H54 (cell line): ENCODE measurements around the gene SEMA4G.

Experiments
- DNase-seq: peaks from one replicate; pipeline ENCODE4 v3.0.0; 2011; ENCODE audit warnings: low spot score, mixed read lengths; ENCODE audit not compliant: insufficient read length
- FAIRE-seq: peaks from 3 replicates; lab custom pipeline; 2011; peaks lifted over from hg19 to GRCh38; lab: Jason Lieb, UNC
- POLR2A ChIP-seq: IDR thresholded peaks from 2 replicates; pipeline ENCODE4 v1.6.1; 2011; ENCODE audit warnings: low read depth, mild to moderate bottlenecking, low read length

Gene SEMA4G

GRCh38 chr10:101000127-101000914 is 31.0 kb downstream of the SEMA4G start:
- no peak for TF ChIP-seq POLR2A
- peak; percentile 74 for DNase-seq
- FAIRE-seq = no peak

GRCh38 chr10:101000915-101001658 is 31.8 kb downstream of the SEMA4G start:
- TF ChIP-seq POLR2A = 0 out of 2 replicates have a peak, but pooled peaks have one; percentile 13
- FAIRE-seq (no peak), DNase-seq (peak; percentile 96)

DNA sequence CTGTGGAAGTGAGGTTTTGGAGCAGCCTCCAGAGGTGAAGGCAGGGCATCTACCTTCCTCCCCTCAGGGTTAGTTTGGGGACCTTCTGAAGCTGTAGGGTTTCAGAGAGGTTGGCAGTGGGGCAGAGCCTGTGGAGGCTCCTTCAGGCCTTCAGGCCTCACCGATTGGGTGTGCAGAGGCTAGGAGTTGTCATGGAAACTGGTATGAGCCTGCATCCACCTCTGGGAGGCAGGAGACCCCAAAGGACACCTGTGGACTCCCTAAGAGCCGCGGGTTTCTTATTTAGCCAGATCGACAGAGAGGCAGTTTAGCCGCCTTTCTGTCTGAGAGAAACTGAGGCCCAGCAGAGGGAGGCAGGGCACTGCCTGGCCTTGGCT is 32.3 kb downstream of the SEMA4G start:
- no peak for TF ChIP-seq POLR2A
- FAIRE-seq = no peak

GRCh38 chr10:101002456-101002855 is 33.2 kb downstream of the SEMA4G start:
- FAIRE-seq (no peak), DNase-seq (no peak)
- TF ChIP-seq POLR2A = no peak

More for the DNA sequence above, 32.3 kb downstream of the SEMA4G start:
- no peak for DNase-seq

GRCh38 chr10:101003639-101004206 is 34.4 kb downstream of the SEMA4G start:
- DNase-seq (no peak), FAIRE-seq (no peak)
- TF ChIP-seq POLR2A = no peak

DNA sequence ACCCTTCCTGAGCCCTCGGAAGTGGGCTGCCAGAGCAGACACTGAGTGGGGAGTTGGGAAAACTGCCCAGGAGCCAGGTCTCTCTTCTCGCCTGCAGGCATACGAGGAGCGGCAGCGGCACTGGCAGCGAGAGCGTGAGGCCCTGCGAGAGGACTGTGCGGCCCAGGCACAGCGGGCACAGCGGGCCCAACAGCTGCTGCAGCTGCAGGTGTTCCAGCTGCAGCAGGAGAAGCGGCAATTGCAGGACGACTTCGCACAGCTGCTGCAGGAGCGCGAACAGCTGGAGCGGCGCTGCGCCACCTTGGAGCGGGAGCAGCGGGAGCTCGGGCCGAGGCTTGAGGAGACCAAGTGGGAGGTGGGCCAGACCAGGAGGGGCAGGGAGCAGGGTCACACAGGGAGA is 36.1 kb downstream of the SEMA4G start:
- no peak for FAIRE-seq
- TF ChIP-seq POLR2A = no peak
- DNase-seq = no peak

DNA sequence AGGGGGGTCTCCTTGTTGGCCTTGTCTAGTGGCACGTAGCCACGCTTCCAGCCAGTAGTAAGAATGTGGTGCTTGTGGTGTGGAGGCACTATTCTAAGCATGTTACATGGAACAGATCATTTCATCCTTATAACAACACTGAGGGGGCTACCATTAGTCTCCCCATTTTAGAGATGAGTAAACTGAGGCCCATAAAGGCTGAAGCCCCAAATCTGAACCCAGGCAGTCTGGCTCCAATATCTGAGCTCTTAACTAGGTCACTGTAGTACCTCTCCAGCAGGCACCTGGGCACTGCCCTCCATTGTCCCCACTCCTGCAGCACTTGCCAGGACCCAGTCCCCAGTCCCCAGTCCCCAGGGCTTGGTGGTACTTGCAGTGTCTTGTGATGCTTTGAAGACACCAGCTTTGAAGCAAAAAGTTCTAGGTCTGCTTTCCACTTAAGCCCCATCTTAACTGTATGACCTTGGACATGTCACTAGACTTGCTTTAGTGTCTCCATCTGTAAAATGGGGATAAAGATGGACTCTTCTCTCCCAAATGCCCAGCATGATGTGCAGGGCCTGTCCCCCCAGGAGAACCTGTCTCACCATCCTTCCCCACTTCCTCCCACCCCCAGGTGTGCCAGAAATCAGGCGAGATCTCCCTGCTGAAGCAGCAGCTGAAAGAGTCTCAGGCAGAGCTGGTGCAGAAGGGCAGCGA is 36.7 kb downstream of the SEMA4G start:
- TF ChIP-seq POLR2A = no peak
- FAIRE-seq (no peak), DNase-seq (no peak)

- FAIRE-seq = no peak
- DNase-seq = no peak
- no peak for TF ChIP-seq POLR2A
These were observed 37.3 kb downstream of the SEMA4G start for GRCh38 chr10:101006593-101007098.

DNA sequence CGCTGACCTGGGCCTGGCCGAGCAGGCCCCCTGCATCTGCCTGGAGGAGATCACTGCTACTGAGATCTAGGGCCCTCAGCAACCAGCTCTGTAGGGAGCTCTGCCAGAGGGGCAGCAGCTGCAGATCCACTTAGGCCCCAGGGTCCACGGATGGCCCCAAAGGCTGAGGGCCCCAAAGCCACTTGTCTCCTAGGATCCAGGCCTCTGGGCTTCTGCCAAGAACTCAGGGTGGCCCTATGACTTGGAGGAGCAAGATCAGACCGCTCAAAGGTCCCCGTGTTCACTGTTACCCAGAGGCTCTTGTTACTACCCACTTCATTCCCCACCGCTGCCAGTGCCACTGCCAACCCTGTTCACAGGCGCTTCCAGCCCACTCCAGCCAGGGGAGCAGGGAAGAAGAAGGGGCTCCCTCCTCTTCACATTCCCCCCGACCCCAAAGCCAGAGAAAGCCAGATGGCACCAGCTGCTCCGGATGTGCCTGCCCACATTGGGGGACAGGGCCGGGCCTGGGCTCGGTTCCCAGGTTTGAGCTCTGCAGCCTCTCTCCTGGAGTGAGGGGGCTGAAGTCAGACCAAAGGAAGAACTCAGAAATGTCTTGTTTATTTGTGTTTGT is 37.9 kb downstream of the SEMA4G start:
- DNase-seq (no peak), FAIRE-seq (no peak)
- no peak for TF ChIP-seq POLR2A

- FAIRE-seq (no peak), DNase-seq (no peak)
- TF ChIP-seq POLR2A = no peak
These were observed 38.9 kb downstream of the SEMA4G start for GRCh38 chr10:101007915-101008822.

GRCh38 chr10:101008823-101009423 is 39.6 kb downstream of the SEMA4G start:
- no peak for FAIRE-seq
- DNase-seq = no peak
- TF ChIP-seq POLR2A = no peak

DNA sequence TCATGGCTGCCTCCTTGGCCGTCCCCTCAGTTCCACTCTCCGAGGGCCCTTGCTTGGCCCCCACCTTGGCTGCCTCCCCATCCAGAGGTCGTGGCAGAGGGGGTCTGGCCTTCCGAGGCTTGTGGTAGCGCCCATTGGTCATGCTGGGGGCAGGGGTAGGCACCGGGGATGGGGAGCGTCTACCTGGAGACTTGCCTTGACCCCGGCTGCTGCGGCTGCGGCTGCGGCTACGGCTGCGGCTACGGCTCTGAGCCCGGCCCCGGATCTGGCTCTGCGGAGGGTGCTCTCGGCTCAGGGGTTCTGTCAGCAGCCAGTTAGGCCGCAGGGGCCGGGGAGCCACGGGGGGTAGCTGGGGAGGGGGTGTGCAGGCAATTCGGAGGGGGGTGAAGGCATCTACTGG is 41.0 kb downstream of the SEMA4G start:
- no peak for DNase-seq
- FAIRE-seq = no peak
- no peak for TF ChIP-seq POLR2A
